ENCODE measurements around the gene MGLL.

Gene MGLL

GRCh38 chr3:127819656-127820055, 2.7 kb downstream of the MGLL start:
- H3K4me3 ChIP-seq (ENCODE audit: low read depth, low read length, poor library complexity, severe bottlenecking): no peak overlapping the region
- no peaks in the 10 kb centered on the region for H3K79me2 ChIP-seq (ENCODE audit: insufficient read depth, low read length)
- no peak overlapping the region for H3K27ac ChIP-seq (ENCODE audit: low read depth, low read length, poor library complexity, severe bottlenecking)
- H4K20me1 ChIP-seq (ENCODE audit: insufficient read depth, low read length): no peaks in the 10 kb centered on the region
- H3K27me3 ChIP-seq (ENCODE audit: insufficient read depth, low read length): peaks cover 6% of the 10 kb centered on the region; the same call in 1 of the 2 replicates
- no peaks in the 10 kb centered on the region for H3F3A ChIP-seq (ENCODE audit: insufficient read depth, low read length)
- H2AFZ ChIP-seq (ENCODE audit: low read length): no peak overlapping the region
- H3K9me3 ChIP-seq (ENCODE audit: low read length): no peaks in the 10 kb centered on the region
- no peak overlapping the region for H3K4me2 ChIP-seq (ENCODE audit: low read length)
- H3K4me1 ChIP-seq (ENCODE audit: insufficient read depth, low read length, severe bottlenecking): no peaks in the 10 kb centered on the region
- no peaks in the 10 kb centered on the region for H3K36me3 ChIP-seq (ENCODE audit: insufficient read depth, low read length)
- H3K9ac ChIP-seq (ENCODE audit: low read length): no peak overlapping the region
- TF ChIP-seq EZH2 (IDR thresholded peaks at IDR 0.05; ENCODE audit: borderline replicate concordance, low read length): no peak
- TF ChIP-seq, protein P1, sequence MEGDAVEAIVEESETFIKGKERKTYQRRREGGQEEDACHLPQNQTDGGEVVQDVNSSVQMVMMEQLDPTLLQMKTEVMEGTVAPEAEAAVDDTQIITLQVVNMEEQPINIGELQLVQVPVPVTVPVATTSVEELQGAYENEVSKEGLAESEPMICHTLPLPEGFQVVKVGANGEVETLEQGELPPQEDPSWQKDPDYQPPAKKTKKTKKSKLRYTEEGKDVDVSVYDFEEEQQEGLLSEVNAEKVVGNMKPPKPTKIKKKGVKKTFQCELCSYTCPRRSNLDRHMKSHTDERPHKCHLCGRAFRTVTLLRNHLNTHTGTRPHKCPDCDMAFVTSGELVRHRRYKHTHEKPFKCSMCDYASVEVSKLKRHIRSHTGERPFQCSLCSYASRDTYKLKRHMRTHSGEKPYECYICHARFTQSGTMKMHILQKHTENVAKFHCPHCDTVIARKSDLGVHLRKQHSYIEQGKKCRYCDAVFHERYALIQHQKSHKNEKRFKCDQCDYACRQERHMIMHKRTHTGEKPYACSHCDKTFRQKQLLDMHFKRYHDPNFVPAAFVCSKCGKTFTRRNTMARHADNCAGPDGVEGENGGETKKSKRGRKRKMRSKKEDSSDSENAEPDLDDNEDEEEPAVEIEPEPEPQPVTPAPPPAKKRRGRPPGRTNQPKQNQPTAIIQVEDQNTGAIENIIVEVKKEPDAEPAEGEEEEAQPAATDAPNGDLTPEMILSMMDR (IDR thresholded peaks at IDR 0.05; ENCODE audit: low read length): no peak
- H3K9me2 ChIP-seq (ENCODE audit: low read depth, low read length): no peaks in the 10 kb centered on the region

- Histone ChIP-seq H3K4me1 (ENCODE audit: insufficient read depth, low read length, severe bottlenecking) (no peaks in the 10 kb centered on the region), H3K27me3 (ENCODE audit: insufficient read depth, low read length) (peaks cover 2% of the 10 kb centered on the region; the same call in 1 of the 2 replicates), H3K9me2 (ENCODE audit: low read depth, low read length) (no peaks in the 10 kb centered on the region), H3K79me2 (ENCODE audit: insufficient read depth, low read length) (no peaks in the 10 kb centered on the region), H3K36me3 (ENCODE audit: insufficient read depth, low read length) (no peaks in the 10 kb centered on the region), H4K20me1 (ENCODE audit: insufficient read depth, low read length) (no peaks in the 10 kb centered on the region), H2AFZ (ENCODE audit: low read length) (no peak overlapping the region), H3F3A (ENCODE audit: insufficient read depth, low read length) (no peaks in the 10 kb centered on the region), H3K4me3 (ENCODE audit: low read depth, low read length, poor library complexity, severe bottlenecking) (no peak overlapping the region), H3K4me2 (ENCODE audit: low read length) (no peak overlapping the region), H3K9ac (ENCODE audit: low read length) (no peak overlapping the region), H3K27ac (ENCODE audit: low read depth, low read length, poor library complexity, severe bottlenecking) (no peak overlapping the region), H3K9me3 (ENCODE audit: low read length) (no peaks in the 10 kb centered on the region)
- TF ChIP-seq, protein P1 (IDR thresholded peaks at IDR 0.05; ENCODE audit: low read length): no peak
- TF ChIP-seq EZH2 (IDR thresholded peaks at IDR 0.05; ENCODE audit: borderline replicate concordance, low read length): no peak
Observed at GRCh38 chr3:127819086-127819485, 3.2 kb downstream of the MGLL start.

- no peaks in the 10 kb centered on the region for H3K79me2 ChIP-seq (ENCODE audit: insufficient read depth, low read length)
- H4K20me1 ChIP-seq (ENCODE audit: insufficient read depth, low read length): no peaks in the 10 kb centered on the region
- TF ChIP-seq, protein P1 (IDR thresholded peaks at IDR 0.05; ENCODE audit: low read length): no peak
- no peak for TF ChIP-seq EZH2 (IDR thresholded peaks at IDR 0.05; ENCODE audit: borderline replicate concordance, low read length)
- no peaks in the 10 kb centered on the region for H3K9me2 ChIP-seq (ENCODE audit: low read depth, low read length)
- H3K27me3 ChIP-seq (ENCODE audit: insufficient read depth, low read length): peaks cover 2% of the 10 kb centered on the region; the same call in 1 of the 2 replicates
- H3K9ac ChIP-seq (ENCODE audit: low read length): no peak overlapping the region
- H3K27ac ChIP-seq (ENCODE audit: low read depth, low read length, poor library complexity, severe bottlenecking): no peak overlapping the region
- no peak overlapping the region for H3K4me3 ChIP-seq (ENCODE audit: low read depth, low read length, poor library complexity, severe bottlenecking)
- no peaks in the 10 kb centered on the region for H3K4me1 ChIP-seq (ENCODE audit: insufficient read depth, low read length, severe bottlenecking)
- no peaks in the 10 kb centered on the region for H3K36me3 ChIP-seq (ENCODE audit: insufficient read depth, low read length)
- H3K9me3 ChIP-seq (ENCODE audit: low read length): no peaks in the 10 kb centered on the region
- H3F3A ChIP-seq (ENCODE audit: insufficient read depth, low read length): no peaks in the 10 kb centered on the region
- no peak overlapping the region for H3K4me2 ChIP-seq (ENCODE audit: low read length)
- H2AFZ ChIP-seq (ENCODE audit: low read length): no peak overlapping the region
Observed at GRCh38 chr3:127817406-127817841, 4.9 kb downstream of the MGLL start.

All from OCI-LY1 (cell line).